Renal cortex interstitium (tissue), 11 donors: ENCODE measurements around the gene MRFAP1L1. TPM values are rescaled to one million over a fixed set of nuclear protein-coding genes. Genes with fewer than 3 reads are reported as not detected.

Experiments used
- DNase-seq, 11 donors: peaks; one replicate each; pipeline ENCODE4 v3.0.0-alpha.2; 2013; ENCODE audit warnings: low read depth in 9 of 11, low spot score in 4 of 11; ENCODE audit errors: extremely low read depth in 1 of 11
- polyA plus RNA-seq, 3 donors: library from polyadenylated mRNA; unstranded; fragments of 120-200 nt; gene quantifications; one replicate each; pipeline ENCODE4 v1.2.1, GENCODE V29; 2013; ENCODE audit not compliant: insufficient read length in 3 of 3

Gene MRFAP1L1
- polyA plus RNA-seq, 3 donors = 108 to 141 (median 133) TPM

DNA sequence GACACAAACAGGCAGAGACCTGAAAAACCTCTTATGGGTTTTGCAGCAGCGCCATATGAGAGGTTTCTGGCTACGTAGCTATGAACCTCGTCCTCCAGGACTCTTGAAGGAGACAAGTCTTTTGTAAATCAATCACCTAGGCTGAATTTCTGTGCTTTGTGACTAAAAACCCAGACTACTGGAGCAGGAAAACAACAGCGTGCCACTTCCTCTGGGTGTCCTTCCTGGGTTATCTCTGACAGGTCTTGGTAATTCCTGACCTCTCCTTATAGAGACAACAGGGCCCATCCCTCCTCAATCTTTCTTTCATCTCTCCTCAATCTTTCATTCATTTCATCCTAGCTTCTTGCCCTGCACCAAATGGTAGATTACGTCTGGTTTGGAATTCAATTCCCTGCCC is 10.3 kb downstream of the MRFAP1L1 start:
- no peak for DNase-seq

DNA sequence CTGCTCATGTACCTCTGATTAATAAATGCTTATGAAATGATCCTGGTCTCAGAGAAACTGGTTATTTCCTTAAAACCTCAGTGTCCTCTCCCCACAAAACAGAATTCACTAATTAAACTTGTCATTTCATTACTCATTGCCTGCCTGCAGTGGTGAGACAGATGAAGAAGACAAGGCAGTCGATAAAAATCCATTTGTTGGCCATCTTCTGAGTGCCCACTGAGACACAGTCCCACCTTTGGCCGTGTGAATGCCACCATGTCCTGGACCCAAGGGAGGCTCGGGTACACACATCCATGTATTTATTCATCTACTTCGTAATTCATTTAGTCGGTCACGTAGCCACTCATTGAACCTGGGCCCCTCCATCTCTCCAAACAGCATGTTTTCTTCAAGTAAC is 12.5 kb downstream of the MRFAP1L1 start:
- DNase-seq = no peak

DNA sequence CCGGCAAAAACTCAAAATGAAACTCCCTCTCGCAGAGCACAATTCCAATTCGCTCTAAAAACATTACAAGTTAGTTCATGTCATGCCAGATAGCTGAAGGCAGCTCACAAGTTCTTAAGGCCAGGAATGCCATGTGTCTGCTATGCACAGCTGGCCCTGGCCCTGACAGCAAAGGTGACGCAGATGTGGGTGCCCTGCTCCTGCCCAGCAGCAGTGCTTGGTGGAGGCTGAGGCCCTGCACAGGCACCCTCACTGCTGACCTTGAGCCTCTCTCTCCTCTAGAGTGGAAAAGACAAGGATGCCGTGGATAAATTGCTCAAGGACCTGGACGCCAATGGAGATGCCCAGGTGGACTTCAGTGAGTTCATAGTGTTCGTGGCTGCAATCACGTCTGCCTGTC is 13.1 kb downstream of the MRFAP1L1 start:
- DNase-seq = no peak

DNA sequence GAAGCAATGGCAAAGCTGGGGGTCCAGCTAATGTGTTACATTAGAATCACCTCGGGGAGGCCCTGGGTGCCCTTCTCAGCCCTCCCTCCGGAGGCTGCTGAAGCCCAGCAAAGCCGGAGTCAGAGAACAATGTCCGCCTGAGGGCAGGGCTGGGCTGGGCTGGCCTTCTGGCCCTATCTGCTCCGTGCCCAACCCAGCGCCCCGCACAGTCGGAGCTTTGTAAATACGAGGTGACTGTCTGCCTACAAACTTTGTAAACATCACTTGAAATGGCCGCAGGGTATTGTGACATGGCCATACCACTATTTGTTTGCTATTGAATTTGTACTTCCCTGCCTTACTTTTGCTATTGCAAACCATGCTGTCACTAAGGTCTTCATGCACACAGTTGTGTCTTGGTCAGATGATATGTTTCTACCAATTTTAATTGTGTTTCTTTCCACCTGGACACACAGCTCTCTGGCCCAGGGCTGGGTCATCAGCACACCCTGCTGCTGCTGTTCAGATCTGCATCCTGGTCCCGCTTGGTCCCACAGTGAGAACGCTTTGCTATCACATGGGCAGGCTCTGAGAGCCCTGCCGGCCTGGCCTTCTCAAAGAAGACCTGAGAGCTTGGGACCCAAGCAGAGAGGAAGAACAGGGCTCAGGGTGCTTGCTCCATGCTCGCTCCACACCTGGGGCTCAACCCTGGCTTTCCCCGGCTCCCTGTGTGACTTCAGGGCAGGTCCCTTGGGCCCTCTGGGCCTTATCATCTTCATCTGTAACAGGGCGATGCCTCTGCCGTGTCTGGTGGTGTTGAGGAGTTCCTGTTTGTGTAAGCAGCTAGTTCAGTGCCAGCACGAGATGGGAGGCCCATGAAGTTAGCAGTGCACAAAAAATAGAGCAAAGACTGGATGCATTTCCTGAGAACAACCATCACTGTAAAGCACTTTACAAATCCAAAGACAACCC is 13.7 kb downstream of the MRFAP1L1 start:
- DNase-seq = no peak

DNA sequence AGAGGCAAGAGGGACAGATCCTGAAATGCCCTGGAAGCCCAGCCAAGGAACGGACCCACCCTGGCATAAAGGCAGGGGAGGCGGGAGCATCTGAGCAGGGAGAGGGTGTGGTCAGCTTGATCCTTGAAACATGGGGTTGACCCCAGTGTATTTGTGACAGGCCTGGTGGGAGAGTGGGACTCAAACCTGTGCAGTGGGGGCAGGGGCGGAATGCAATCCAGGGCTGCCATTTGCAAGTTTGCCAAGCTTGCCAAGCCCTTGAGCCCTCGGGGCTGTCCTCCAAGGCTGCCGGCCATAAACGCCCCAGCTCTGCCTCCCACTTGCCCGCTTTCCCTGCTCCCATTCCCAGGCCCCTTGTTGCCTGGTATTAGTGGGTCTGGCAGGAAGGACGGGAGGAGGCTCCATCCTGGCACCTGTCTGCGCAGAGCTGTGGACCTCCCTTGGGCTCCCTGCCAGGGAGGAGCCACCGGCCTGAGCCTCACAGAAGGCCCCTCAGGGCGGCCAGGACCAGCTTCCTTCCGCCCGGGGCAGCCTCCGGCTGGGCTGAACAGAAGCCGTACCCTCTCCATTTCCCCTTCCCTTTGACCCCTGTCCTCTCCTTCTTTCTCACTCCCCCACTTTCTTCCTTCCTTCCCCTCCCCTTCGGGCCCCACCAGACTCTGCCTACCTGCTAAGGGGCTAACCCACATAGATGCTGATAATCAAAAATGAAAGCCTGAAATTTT is 15.3 kb downstream of the MRFAP1L1 start:
- no peak for DNase-seq

DNA sequence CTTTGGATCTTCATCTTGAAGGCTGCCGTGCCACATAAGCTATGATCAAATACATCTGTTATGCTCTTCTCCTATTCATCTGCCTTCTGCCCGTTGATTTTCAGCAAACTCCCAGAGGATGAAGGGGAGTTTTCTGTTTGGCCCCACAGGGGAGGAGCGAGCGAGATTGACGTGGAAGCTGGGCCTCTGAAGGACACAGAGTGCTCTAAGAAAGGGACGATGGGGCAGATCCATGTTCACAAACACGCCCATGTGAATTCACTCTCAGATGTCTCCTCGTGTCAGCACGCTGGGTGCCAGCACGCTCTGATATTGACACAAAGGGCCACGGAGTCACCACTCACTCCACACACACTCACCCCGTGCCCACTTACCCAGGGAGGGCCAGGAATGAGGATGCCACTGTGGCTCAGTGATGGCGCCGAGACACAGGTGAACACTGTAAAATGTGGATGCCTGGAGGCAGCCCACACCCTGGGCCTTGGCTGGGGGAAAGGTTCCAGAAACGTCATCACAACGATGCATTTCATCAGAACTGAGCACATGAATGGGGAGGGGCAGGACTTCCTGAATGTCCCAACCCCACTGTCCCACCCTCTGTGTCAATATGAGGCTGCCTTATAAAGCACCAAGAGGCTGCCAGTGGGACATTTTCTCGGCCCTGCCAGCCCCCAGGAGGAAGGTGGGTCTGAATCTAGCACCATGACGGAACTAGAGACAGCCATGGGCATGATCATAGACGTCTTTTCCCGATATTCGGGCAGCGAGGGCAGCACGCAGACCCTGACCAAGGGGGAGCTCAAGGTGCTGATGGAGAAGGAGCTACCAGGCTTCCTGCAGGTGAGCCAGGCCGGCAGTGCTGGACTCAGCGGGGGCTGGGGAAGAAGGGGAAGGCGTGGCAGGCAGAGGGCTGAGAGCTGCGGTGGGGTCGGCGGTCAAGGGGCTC is 16.2 kb downstream of the MRFAP1L1 start, which contains the start of gene S100P:
Gene S100P, plus strand, starts transcription at position 648 of the 946 bp plus-strand sequence. Its CDS starts 55 bp downstream, at position 703.
- DNase-seq = no peak

DNA sequence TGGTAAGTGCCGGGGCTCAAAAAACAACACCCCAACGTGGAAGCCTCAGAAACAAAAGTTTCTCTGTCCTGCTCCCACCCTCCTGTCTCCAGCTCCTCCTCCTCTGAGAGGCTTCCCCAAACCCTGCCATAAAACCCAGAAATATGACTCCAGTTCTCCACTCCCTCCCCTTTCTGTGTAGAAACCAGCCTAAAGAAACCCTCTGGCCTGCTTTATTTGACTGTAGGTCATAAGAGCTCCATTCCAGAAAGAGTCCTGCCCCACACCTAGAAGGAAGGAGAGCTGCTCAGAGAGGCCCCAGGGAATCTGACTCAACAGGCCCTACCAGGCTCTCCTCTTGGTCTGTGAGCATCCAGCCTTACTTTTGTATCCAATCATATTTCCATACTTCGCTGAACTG is 16.9 kb downstream of the MRFAP1L1 start:
- DNase-seq = peak in 1 of 11 donors; percentile 34

DNA sequence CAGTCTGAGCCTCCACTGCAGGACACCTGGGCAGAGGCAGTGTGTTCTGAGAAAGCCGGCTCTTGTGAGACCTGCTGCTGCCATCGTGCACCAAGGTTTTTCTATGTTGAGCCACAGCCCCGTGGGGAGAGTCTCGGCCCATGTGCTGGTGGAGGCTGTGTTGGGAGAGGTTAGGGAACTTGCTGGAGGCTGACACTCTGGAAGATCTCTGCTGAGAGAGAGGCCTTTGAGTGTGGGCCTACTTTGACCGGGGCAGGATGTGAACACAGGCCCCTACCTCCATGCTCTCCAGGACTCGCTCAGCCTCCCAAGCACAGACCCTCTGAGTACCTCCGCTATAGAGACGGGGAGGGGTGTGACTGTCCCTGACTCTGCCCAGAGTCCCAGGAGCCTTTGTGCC is 17.3 kb downstream of the MRFAP1L1 start:
- no peak for DNase-seq

DNA sequence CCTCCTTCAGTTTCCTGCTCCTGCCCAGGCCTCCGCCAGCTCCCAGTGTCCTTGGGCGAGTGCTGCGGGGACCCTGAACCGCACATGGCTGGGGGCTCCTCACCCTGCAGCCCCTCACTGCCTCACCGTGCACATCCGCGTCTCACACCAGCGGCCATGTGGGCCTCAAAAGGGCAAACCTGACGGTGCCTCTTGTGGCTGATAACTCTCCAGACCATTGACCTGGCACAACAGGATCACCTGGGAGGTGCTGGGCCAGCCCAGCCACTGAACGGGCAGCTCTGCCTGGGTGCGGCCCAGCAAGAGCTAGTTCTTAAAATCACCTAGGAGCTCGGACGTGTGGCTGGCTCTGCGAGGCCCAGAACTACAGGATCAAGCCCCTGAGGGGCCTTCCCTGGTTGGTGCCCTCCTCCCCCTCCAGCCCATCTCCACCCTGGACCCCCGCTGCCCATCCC is 20.1 kb downstream of the MRFAP1L1 start:
- no peak for DNase-seq

DNA sequence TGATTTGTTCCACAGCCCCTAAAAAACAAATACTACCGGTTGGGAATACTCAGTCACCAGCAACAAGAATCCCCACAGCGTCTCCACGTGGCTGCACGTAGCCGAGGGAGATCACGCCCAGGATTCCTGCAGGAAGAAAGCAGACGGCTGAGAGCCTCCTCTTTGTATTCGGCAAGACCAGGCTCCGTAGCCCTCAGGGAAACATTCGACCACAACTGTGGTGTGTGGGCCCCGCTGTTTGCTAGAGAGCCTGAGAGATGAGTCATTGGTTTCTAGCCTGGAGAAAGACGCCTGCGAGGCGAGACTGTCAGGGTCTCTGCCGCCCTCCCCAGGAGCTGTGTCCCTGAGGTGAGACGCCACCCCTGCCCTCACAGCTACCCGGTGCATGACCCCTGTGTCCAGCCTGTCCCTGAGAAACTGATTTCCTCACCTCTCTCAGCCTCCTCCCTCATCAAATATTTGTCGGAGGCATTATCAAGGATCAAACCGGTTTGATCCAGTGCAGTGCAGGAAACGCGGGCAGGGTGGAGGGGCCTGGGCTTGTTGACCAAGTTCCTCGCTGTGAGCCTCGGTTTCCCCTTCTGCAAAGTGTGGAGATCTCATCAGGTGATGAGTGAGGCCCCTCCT is 20.7 kb downstream of the MRFAP1L1 start:
- DNase-seq = no peak

DNA sequence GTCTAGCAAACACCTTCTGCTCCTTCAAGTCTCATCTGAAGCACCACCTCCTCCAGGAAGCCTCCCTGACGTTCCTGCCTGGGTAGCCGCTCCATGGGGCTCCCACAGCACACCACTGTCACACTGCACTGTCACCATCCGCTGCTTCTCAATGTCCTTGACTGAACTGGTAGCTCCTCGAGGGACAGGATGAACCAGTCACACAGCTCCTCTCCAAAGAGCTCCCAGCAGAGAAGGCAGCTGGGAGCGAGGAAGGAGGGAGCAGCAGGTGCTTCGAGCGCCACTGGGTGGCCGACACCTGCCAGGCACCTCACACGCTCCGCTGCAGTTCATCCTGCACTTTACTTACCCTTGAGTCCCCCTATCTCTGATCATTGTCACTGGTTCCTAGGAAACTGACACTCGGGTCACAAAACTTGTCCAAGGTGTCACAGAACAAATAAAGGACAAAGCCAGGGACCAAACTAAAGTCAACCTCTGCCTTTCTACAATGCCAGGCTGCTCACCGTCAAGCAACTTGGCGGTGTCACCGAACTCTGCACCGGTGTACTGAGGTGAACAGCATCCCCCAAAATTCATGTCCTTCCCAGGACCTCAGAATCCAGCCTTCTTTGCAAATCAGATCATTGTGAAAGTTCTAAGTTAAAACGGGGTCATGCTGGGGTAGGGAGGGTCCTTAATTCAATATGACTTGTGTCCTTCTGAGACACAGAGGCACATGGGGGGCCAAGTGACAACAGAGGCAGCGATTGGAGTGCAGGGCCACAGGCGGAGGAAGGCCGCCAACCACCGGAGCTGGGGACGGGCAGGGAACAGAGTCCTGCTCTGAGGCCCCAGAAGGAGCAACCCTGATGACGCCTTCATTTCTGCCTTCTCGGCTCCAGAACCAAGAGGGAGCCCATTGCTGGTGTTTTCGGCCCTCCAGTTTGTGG is 21.5 kb downstream of the MRFAP1L1 start:
- DNase-seq = no peak

DNA sequence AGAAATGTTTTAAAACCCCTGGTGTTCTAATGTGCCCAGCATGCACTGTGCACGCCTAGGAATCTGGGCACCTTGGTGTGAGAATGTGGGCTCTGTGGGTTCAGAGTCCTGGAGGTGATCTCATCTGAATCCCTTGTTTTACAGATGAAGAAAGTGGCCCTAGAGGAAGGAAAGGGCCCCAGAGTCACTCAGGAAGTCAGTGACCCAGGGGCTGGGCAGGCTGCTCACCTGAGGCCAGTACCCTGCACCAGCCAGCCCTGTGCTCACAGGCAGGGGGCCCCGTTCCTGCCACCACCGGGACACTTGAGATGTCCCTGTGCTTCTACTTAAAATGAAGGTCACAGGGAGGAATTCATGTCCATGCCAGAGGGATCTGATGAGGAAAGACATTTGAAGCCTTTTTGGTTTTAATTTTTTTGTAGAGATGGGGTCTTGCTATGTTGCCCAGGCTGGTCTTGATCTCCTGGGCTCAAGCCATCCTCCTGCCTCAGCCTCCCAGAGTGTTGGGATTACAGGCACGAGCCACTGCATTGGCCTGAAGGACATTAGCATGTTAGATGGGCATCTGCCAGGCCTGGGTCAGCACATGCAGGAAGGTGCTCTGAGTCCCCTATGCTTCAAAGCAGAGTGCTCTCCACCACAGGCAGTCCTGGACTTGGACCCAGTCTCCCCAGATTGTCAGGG is 23.4 kb downstream of the MRFAP1L1 start:
- no peak for DNase-seq

DNA sequence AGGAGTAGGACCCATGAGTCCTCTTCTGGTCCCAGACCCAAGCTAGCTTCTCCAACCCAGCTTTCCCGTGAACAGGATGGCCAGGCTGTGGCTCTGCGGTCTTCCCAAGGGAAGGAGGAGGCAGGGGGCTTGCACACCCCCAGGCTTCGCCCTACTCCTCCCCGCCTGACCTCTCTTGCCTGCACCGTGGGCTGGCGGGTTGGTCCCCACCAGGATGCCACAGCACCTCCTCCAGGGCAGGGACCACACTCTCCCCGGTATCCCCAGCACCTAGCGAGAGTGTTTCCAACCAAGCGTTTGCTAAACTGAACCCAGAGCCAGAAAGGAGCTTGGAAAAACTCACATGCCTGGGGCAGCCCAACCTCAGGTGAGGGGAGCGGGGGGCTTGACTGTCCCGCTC is 25.0 kb downstream of the MRFAP1L1 start:
- no peak for DNase-seq

DNA sequence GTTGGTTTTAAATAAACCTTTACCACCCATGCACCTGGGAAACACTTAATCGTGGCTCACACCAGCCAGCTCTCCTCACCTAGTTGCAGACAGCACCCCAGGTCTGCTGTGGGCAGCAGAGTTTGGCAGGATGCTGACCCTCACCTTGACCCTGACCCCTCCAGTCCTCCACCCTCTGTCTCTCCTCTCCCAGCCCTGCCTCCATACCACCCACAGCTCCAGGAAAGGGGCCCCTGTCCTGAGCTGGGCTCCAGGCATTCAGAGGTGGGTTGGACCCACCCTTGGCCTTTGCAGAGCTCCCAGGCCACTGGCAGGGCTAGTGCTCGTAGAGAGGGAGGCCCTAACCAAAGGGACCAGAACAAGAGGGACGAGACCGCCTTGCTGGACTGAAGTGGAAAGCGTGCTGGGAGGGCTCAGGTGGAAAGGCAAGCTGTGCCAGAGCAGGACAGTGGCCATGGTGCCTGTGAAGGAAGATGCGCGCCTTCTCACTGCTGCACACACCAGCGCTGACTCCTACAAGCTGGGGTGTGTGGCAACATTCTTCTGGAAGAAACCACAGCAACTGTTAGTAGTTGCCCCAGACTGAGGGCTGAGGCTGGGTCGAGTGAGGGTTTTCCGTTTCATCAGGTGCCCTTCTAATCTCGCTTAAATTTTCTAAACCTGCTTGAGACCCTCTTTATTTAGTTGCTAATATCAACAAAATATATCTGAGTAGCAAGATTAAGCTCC is 26.6 kb downstream of the MRFAP1L1 start:
- no peak for DNase-seq

DNA sequence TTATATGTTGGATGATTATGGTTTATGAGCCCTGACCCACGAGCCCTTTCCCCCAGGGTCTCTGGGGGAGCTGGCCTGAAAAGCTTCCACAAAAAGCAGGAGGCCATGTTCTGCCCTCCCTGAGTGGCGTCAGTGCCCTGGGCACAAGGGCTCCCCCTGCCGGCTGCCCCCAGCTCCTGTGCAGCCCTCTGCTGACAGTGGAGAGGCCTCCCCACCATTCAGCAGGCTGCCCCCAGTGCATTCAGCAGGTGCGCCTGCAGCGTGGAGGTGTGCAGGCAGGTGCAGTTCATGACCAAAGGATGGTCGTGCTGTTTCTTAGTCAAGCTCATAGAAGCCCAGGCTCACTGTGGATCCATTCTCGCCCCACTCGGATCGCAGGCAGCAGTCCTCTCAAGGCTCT is 28.5 kb downstream of the MRFAP1L1 start:
- no peak for DNase-seq

DNA sequence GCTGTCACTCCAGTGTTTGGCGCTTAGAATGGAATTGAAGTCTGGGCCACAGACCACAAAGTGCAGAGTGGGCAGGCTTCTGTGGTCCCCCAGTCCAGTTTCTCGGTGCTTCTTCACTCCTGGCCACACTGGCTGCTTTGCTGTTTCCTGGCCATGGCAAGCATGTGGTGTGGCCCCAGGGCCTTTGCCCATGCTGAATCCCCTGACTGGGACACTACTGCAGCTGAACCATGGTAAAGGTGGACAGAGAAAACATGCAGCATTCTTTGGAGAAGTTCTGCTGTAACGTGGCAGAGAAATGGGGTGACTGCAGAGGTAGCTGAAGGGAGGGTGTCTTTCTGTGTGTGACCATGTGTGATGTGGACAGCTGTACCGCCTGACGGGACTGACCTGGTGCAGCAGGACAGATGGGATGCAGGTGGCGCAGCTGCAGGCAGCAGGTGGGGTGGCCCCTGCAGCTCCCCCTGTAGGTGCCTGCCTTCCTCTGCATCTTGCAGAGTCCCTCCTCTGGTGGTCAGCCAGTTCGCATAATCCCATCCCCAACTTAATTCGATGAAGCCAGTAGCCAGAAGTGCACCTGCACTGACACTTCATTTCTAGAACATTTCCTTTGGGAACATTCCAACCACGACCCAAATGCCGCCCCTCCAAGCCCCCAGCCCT is 29.2 kb downstream of the MRFAP1L1 start:
- DNase-seq = no peak
